ENCODE results near the gene TMCO4. TPM values are rescaled to one million over a fixed set of nuclear protein-coding genes. Genes with fewer than 3 reads are reported as not detected.

Gene TMCO4
- total and polyA plus RNA-seq, 2 donors (not counting 1 experiment from before 2014, with no cell fraction given) = 12.5 to 24.3 TPM

DNA sequence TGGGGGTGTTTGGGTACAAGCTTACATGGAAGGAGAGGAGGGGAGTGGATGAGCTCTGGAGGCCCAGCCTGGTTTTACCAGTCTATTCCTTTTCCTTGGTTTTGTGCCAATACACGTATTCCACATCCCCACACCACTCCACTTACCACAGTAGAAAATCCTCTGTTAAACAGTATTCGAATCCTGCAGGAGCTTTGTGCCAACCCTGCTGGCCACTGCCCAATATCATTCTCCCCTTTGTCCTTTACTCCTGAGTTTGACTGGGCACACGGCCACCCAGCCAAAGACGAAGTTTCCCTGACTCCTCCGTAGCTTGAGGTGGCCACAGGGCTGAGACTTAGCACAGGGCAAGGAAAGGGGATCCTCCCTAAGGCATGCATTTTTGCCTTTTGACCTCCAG lies 61.6 kb downstream of the TMCO4 start:
- H3K4me3 ChIP-seq (replicated peaks in 1 of 4; ENCODE audit: control extremely low read depth in 1 of 4, insufficient read depth in 1 of 4, low read depth in 3 of 4, low read length in 4 of 4) = no peak overlapping the region
- no peaks in the 10 kb centered on the region for H4K20me1 ChIP-seq (ENCODE audit: control insufficient read depth, extremely low read depth, insufficient read depth, low read length)
- H3K9ac ChIP-seq (ENCODE audit: insufficient read depth, low read length) = no peak overlapping the region
- H3K4me2 ChIP-seq (ENCODE audit: extremely low read depth, insufficient read depth, low read length) = no peak overlapping the region
- no peak for DNase-seq (ENCODE audit: low read depth in 2 of 2)
- H3K27me3 ChIP-seq (ENCODE audit: control insufficient read depth, insufficient read depth, low read length) = no peaks in the 10 kb centered on the region
- H3K36me3 ChIP-seq (ENCODE audit: control insufficient read depth, insufficient read depth, low read length) = peaks cover 2% of the 10 kb centered on the region
- peaks cover 15% of the 10 kb centered on the region for H3K4me1 ChIP-seq (ENCODE audit: control insufficient read depth, extremely low read depth, insufficient read depth, low read length)
- TF ChIP-seq, protein P1, sequence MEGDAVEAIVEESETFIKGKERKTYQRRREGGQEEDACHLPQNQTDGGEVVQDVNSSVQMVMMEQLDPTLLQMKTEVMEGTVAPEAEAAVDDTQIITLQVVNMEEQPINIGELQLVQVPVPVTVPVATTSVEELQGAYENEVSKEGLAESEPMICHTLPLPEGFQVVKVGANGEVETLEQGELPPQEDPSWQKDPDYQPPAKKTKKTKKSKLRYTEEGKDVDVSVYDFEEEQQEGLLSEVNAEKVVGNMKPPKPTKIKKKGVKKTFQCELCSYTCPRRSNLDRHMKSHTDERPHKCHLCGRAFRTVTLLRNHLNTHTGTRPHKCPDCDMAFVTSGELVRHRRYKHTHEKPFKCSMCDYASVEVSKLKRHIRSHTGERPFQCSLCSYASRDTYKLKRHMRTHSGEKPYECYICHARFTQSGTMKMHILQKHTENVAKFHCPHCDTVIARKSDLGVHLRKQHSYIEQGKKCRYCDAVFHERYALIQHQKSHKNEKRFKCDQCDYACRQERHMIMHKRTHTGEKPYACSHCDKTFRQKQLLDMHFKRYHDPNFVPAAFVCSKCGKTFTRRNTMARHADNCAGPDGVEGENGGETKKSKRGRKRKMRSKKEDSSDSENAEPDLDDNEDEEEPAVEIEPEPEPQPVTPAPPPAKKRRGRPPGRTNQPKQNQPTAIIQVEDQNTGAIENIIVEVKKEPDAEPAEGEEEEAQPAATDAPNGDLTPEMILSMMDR (conservative IDR thresholded peaks at IDR 0.05 in 1 of 2, IDR thresholded peaks at IDR 0.05 in 1 of 2; ENCODE audit: low read depth in 1 of 2, low read length in 2 of 2) = no peak
- no peak for TF ChIP-seq EZH2 (IDR thresholded peaks at IDR 0.05; ENCODE audit: low read length, missing control alignments)
- no peak overlapping the region for H2AFZ ChIP-seq (ENCODE audit: low read length)
- H3K27ac ChIP-seq (ENCODE audit: insufficient read depth, low read length) = no peak overlapping the region
- no peaks in the 10 kb centered on the region for H3K79me2 ChIP-seq (ENCODE audit: control insufficient read depth, insufficient read depth, low read length)
- no peaks in the 10 kb centered on the region for H3K9me3 ChIP-seq (ENCODE audit: control insufficient read depth, insufficient read depth, low read depth, low read length)

DNA sequence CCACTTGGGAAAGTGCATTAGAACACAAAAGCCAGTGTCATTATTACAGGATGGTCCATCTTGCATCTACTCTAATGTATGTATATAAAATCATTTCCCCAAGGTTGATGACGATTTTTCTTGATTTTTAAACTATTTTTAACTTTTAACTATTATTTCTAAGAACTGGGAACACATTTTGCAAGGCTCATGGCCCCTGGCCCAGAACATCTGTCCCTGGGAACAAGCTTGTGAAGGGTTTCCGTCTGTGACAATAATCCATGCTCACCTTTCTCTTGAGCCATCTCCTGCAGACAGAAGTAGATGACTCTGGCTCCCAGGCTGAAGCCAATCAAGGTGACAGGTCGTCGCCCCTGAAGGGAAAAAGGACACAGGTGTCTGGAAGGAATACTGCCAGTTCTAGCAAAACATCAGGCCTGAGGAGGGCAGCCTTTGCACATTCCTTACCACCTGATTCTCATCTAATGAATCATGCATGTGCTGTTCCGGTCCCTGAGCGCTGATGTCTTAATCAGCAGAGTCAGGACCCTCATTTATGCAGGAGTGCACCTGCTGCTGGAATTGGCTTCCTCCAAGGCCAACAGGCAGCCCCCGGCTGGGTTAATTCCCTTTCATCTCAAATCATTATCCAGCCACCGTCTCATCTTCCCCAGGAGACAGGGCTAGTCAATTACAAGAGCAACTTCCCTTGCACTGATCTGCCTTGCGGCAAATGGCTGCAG lies 62.5 kb downstream of the TMCO4 start:
- Histone ChIP-seq H3K9me3 (ENCODE audit: control insufficient read depth, insufficient read depth, low read depth, low read length) (no peaks in the 10 kb centered on the region), H3K36me3 (ENCODE audit: control insufficient read depth, insufficient read depth, low read length) (peaks cover 1% of the 10 kb centered on the region), H2AFZ (ENCODE audit: low read length) (no peak overlapping the region), H3K27ac (ENCODE audit: insufficient read depth, low read length) (no peak overlapping the region), H3K4me1 (ENCODE audit: control insufficient read depth, extremely low read depth, insufficient read depth, low read length) (peaks cover 15% of the 10 kb centered on the region), H3K79me2 (ENCODE audit: control insufficient read depth, insufficient read depth, low read length) (no peaks in the 10 kb centered on the region), H3K9ac (ENCODE audit: insufficient read depth, low read length) (no peak overlapping the region), H3K27me3 (ENCODE audit: control insufficient read depth, insufficient read depth, low read length) (no peaks in the 10 kb centered on the region), H3K4me3 (replicated peaks in 1 of 4; ENCODE audit: control extremely low read depth in 1 of 4, insufficient read depth in 1 of 4, low read depth in 3 of 4, low read length in 4 of 4) (no peak overlapping the region), H3K4me2 (ENCODE audit: extremely low read depth, insufficient read depth, low read length) (no peak overlapping the region), H4K20me1 (ENCODE audit: control insufficient read depth, extremely low read depth, insufficient read depth, low read length) (no peaks in the 10 kb centered on the region)
- peak in 1 of 2 donors; percentile 62 for DNase-seq (ENCODE audit: low read depth in 2 of 2)
- TF ChIP-seq EZH2 (IDR thresholded peaks at IDR 0.05; ENCODE audit: low read length, missing control alignments) = no peak
- TF ChIP-seq, protein P1 (conservative IDR thresholded peaks at IDR 0.05 in 1 of 2, IDR thresholded peaks at IDR 0.05 in 1 of 2; ENCODE audit: low read depth in 1 of 2, low read length in 2 of 2) = peak in 1 of 2 donors; percentile 4

DNA sequence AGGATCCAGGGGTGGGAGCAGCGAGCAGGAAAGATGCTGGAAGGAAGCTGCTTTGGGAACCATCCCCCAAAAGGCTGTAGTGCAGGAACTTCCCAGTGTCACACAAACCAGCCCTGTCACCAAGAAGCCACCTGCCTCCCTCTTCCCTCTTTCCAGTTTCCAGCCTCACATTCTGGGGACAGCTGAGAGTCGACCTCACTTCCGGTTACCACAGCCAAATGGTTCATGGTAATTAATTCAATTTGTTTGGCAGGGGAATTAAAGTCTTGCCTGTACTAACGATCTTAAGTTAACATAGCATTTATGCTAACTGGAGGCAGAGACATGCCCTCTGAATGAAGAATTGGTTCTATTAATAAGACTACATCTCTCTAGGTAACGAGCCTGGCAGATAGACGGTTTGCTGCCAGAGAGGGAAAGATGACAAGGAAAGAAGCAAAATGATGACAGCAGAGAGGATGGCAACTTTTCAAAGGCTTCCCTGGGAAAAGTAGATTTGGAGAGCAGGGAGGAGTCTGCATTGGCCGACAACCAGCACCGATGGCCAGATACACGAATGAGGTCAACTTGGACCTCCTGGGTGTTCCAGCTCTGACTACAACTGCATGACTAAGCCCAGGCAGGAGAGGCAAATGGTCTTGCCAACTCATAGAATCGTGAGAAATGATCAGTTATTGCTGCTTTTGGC lies 64.1 kb downstream of the TMCO4 start:
- Histone ChIP-seq H3K4me1 (ENCODE audit: control insufficient read depth, extremely low read depth, insufficient read depth, low read length) (peaks cover 15% of the 10 kb centered on the region), H2AFZ (ENCODE audit: low read length) (no peak overlapping the region), H3K9ac (ENCODE audit: insufficient read depth, low read length) (no peak overlapping the region), H3K36me3 (ENCODE audit: control insufficient read depth, insufficient read depth, low read length) (no peaks in the 10 kb centered on the region), H3K9me3 (ENCODE audit: control insufficient read depth, insufficient read depth, low read depth, low read length) (no peaks in the 10 kb centered on the region), H3K27ac (ENCODE audit: insufficient read depth, low read length) (peak overlapping the region; percentile 84), H3K27me3 (ENCODE audit: control insufficient read depth, insufficient read depth, low read length) (no peaks in the 10 kb centered on the region), H3K4me2 (ENCODE audit: extremely low read depth, insufficient read depth, low read length) (peak overlapping the region; percentile 83), H3K4me3 (replicated peaks in 1 of 4; ENCODE audit: control extremely low read depth in 1 of 4, insufficient read depth in 1 of 4, low read depth in 3 of 4, low read length in 4 of 4) (no peak overlapping the region), H3K79me2 (ENCODE audit: control insufficient read depth, insufficient read depth, low read length) (no peaks in the 10 kb centered on the region), H4K20me1 (ENCODE audit: control insufficient read depth, extremely low read depth, insufficient read depth, low read length) (no peaks in the 10 kb centered on the region)
- no peak for TF ChIP-seq EZH2 (IDR thresholded peaks at IDR 0.05; ENCODE audit: low read length, missing control alignments)
- TF ChIP-seq, protein P1 (conservative IDR thresholded peaks at IDR 0.05 in 1 of 2, IDR thresholded peaks at IDR 0.05 in 1 of 2; ENCODE audit: low read depth in 1 of 2, low read length in 2 of 2) = no peak
- DNase-seq (ENCODE audit: low read depth in 2 of 2) = peak; percentile 98

All from fibroblast of lung (primary cell).